Uterus (tissue), 4 donors: Measurements from ENCODE around the gene RAP1A. TPM values are rescaled to one million over a fixed set of nuclear protein-coding genes. Genes with fewer than 3 reads are reported as not detected.

ENCODE experiments used
- DNase-seq, 2 donors: peaks; one replicate each; pipeline ENCODE4 v3.0.0-alpha.2; 2019 to 2020
- H3K27ac ChIP-seq, 2 donors: fragments of 200-600 bp; sonication (generic); 1 replicate in 1 of 2; 2 replicates in 1 of 2; pipeline ENCODE4 v1.5.1; 2016 to 2018
- H3K27me3 ChIP-seq, 2 donors: fragments of 200-600 bp; sonication (generic); one replicate each; pipeline ENCODE4 v1.5.1; 2018 to 2019; ENCODE audit warnings: control low read depth in 1 of 2
- H3K36me3 ChIP-seq, 2 donors: fragments of 200-600 bp; sonication (generic); one replicate each; pipeline ENCODE4 v1.5.1; 2019; ENCODE audit warnings: control low read depth in 1 of 2
- H3K4me1 ChIP-seq, 2 donors: fragments of 200-600 bp; sonication (generic); one replicate each; pipeline ENCODE4 v1.5.1; 2018 to 2019; ENCODE audit warnings: control low read depth in 1 of 2
- H3K4me3 ChIP-seq, 2 donors: fragments of 200-600 bp; sonication (generic); 1 replicate in 1 of 2; 2 replicates in 1 of 2; pipeline ENCODE4 v1.5.1; 2018 to 2019; ENCODE audit warnings: mild to moderate bottlenecking in 1 of 2
- H3K9me3 ChIP-seq, 2 donors: fragments of 200-600 bp; sonication (generic); one replicate each; pipeline ENCODE4 v1.5.1; 2019; ENCODE audit warnings: control low read depth in 1 of 2
- CTCF ChIP-seq, 4 experiments: fragments of 200-600 bp in 2 of 4; fragments of 450-650 bp in 2 of 4; sonication (generic) in 2 of 4; IDR thresholded peaks; one replicate each; pipeline ENCODE4 v1.5.1; 2016 to 2019; ENCODE audit warnings: antibody characterized with exemption in 4 of 4, mild to moderate bottlenecking in 2 of 4, moderate library complexity in 1 of 4
- POLR2A ChIP-seq, 2 donors: fragments of 450-650 bp; IDR thresholded peaks; one replicate each; pipeline ENCODE4 v1.6.1; 2016; ENCODE audit warnings: antibody characterized with exemption in 2 of 2, mild to moderate bottlenecking in 1 of 2, moderate library complexity in 1 of 2
- intact Hi-C: fragments of 100-400 bp; cut with DNase I; formaldehyde crosslinking; loops from one replicate; pipeline ENCODE4 v1.15.1; 2023; ENCODE audit warnings: low total_unique reads
- total RNA-seq, 4 donors: library from RNA; depleted of rRNA in 3 of 4; stranded (reverse); fragments of >200 nt in 3 of 4; gene quantifications; one replicate each; pipeline versions ENCODE4 v1.1.0 to v1.2.4, GENCODE V29; 2014 to 2023
- donor health status: DM: yes; HTN: yes; CAD: no.

The RAP1A gene
- total RNA-seq, 4 donors from 2014 or later: 47.6 to 94.8 (median 60.2) TPM

- TF ChIP-seq POLR2A (IDR thresholded peaks at IDR 0.05) (no peak), CTCF (IDR thresholded peaks at IDR 0.05) (no peak)
- no peak for DNase-seq
- Histone ChIP-seq H3K4me3 (no peak overlapping the region), H3K27me3 (no peaks in the 10 kb centered on the region), H3K36me3 (no peaks in the 10 kb centered on the region), H3K27ac (no peak overlapping the region), H3K9me3 (no peaks in the 10 kb centered on the region), H3K4me1 (no peaks in the 10 kb centered on the region)
- intact Hi-C loops: no loop called here
Measured at GRCh38 chr1:111725192-111725591, 105.6 kb downstream of the RAP1A start.

GRCh38 chr1:111727056-111727455 is 107.5 kb downstream of the RAP1A start:
- DNase-seq: no peak
- intact Hi-C loops: no loop called here
- Histone ChIP-seq H3K4me3 (no peak overlapping the region), H3K27me3 (no peaks in the 10 kb centered on the region), H3K27ac (no peak overlapping the region), H3K36me3 (no peaks in the 10 kb centered on the region), H3K9me3 (no peaks in the 10 kb centered on the region), H3K4me1 (no peaks in the 10 kb centered on the region)
- TF ChIP-seq POLR2A (IDR thresholded peaks at IDR 0.05) (no peak), CTCF (IDR thresholded peaks at IDR 0.05) (no peak)

- peaks cover 0 to 6% of the 10 kb centered on the region in 2 donors for H3K4me1 ChIP-seq
- no peak for TF ChIP-seq CTCF (IDR thresholded peaks at IDR 0.05)
- TF ChIP-seq POLR2A (IDR thresholded peaks at IDR 0.05): no peak
- no peaks in the 10 kb centered on the region for H3K27me3 ChIP-seq
- H3K9me3 ChIP-seq: no peaks in the 10 kb centered on the region
- DNase-seq: no peak
- no peak overlapping the region for H3K4me3 ChIP-seq
- intact Hi-C loops: no loop called here
- H3K27ac ChIP-seq: no peak overlapping the region
- H3K36me3 ChIP-seq: no peaks in the 10 kb centered on the region
Measured at GRCh38 chr1:111729271-111729921, 109.8 kb downstream of the RAP1A start.

- no peak for DNase-seq
- Histone ChIP-seq H3K36me3 (no peaks in the 10 kb centered on the region), H3K4me3 (no peak overlapping the region), H3K4me1 (peaks cover 0 to 6% of the 10 kb centered on the region in 2 donors), H3K27ac (no peak overlapping the region), H3K27me3 (no peaks in the 10 kb centered on the region), H3K9me3 (no peaks in the 10 kb centered on the region)
- intact Hi-C loops: no loop called here
- TF ChIP-seq POLR2A (IDR thresholded peaks at IDR 0.05): no peak
- no peak for TF ChIP-seq CTCF (IDR thresholded peaks at IDR 0.05)
Measured at GRCh38 chr1:111729946-111730681, 110.5 kb downstream of the RAP1A start.

- H3K4me1 ChIP-seq: peaks cover 0 to 6% of the 10 kb centered on the region in 2 donors
- H3K36me3 ChIP-seq: no peaks in the 10 kb centered on the region
- H3K4me3 ChIP-seq: no peak overlapping the region
- TF ChIP-seq POLR2A (IDR thresholded peaks at IDR 0.05): no peak
- TF ChIP-seq CTCF (IDR thresholded peaks at IDR 0.05): no peak
- intact Hi-C loops: no loop called here
- no peak overlapping the region for H3K27ac ChIP-seq
- H3K27me3 ChIP-seq: no peaks in the 10 kb centered on the region
- no peak for DNase-seq
- H3K9me3 ChIP-seq: no peaks in the 10 kb centered on the region
Measured at GRCh38 chr1:111730706-111731105, 111.1 kb downstream of the RAP1A start.
